K562 (cell line): ENCODE measurements around the gene PTPN11. TPM values are rescaled to one million over a fixed set of nuclear protein-coding genes. Genes with fewer than 3 reads are reported as not detected.

Experiments
- ARID1B ChIP-seq: fragments of 450-650 bp; IDR thresholded peaks from 2 replicates; pipeline ENCODE4 v1.6.1; 2016; ENCODE audit warnings: antibody characterized with exemption, mild to moderate bottlenecking, inconsistent platforms
- CBX8 ChIP-seq: fragments of 200-600 bp; sonication (generic); IDR thresholded peaks from 2 replicates; pipeline ENCODE4 v1.6.1; 2012; ENCODE audit warnings: borderline replicate concordance, mixed run types, low read depth, mild to moderate bottlenecking, moderate library complexity, mixed read lengths, low read length, control low read depth, inconsistent platforms; ENCODE audit not compliant: poor library complexity, severe bottlenecking; ENCODE audit errors: extremely low read depth
- CHD1 ChIP-seq: fragments of 200-600 bp; sonication (generic); IDR thresholded peaks from one replicate; pipeline ENCODE4 v1.6.1; 2012; ENCODE audit warnings: mild to moderate bottlenecking, moderate library complexity, low read length, inconsistent platforms
- EGR1 ChIP-seq: fragments of 450-650 bp; conservative IDR thresholded peaks from 2 replicates; pipeline ENCODE4 v1.6.1; 2017; ENCODE audit warnings: mild to moderate bottlenecking
- FOXA3 ChIP-seq, 2 experiments: fragments of 450-650 bp in 1 of 2; sonication (generic) in 1 of 2; formaldehyde crosslinking; IDR thresholded peaks in 1 of 2; conservative IDR thresholded peaks in 1 of 2; 2 replicates each; pipeline versions ENCODE4 v1.4.0 to v1.8.0; 2020 to 2022; ENCODE audit warnings: mild to moderate bottlenecking in 2 of 2, missing genetic modification reagents in 1 of 2
- KAT7 ChIP-seq: sonication (generic); formaldehyde crosslinking; IDR thresholded peaks from 2 replicates; pipeline ENCODE4 v1.8.0; 2022; ENCODE audit warnings: missing genetic modification reagents, mild to moderate bottlenecking, borderline replicate concordance
- MAFF ChIP-seq: IDR thresholded peaks from 2 replicates; pipeline ENCODE4 v1.6.1; 2012; ENCODE audit warnings: low read length, improper control_type of control experiment
- MCM3 ChIP-seq: fragments of 450-650 bp; IDR thresholded peaks from 2 replicates; pipeline ENCODE4 v1.6.1; 2016
- NFIX ChIP-seq: fragments of 250-450 bp; sonication (Bioruptor Pico); IDR thresholded peaks from 2 replicates; pipeline ENCODE4 v1.4.0; 2020; ENCODE audit warnings: low read depth, mild to moderate bottlenecking, moderate library complexity
- PCBP2 ChIP-seq: fragments of 200-400 bp; formaldehyde crosslinking; IDR thresholded peaks from 2 replicates; pipeline ENCODE4 v1.6.1; 2018; ENCODE audit warnings: low read length, low read depth, mild to moderate bottlenecking, moderate library complexity; ENCODE audit not compliant: poor library complexity, severe bottlenecking
- SAFB ChIP-seq: fragments of 200-400 bp; formaldehyde crosslinking; IDR thresholded peaks from 2 replicates; pipeline ENCODE4 v1.6.1; 2017; ENCODE audit warnings: low read depth, low read length, borderline replicate concordance
- SP2 ChIP-seq: IDR thresholded peaks from 2 replicates; pipeline ENCODE4 v1.6.1; 2011; ENCODE audit warnings: mild to moderate bottlenecking, low read depth, low read length, moderate library complexity; ENCODE audit not compliant: poor library complexity, severe bottlenecking; ENCODE audit errors: extremely low read depth
- TOE1 ChIP-seq, 2 experiments: fragments of 450-650 bp in 1 of 2; sonication (generic) in 1 of 2; formaldehyde crosslinking in 1 of 2; IDR thresholded peaks; 2 replicates each; pipeline versions ENCODE4 v1.7.1 to v1.8.0; 2016 to 2022; ENCODE audit warnings: borderline replicate concordance in 2 of 2, mild to moderate bottlenecking in 2 of 2, antibody characterized with exemption in 1 of 2, inconsistent platforms in 1 of 2, low read depth in 1 of 2, missing genetic modification reagents in 1 of 2, moderate library complexity in 1 of 2
- YY1 ChIP-seq, 3 experiments: IDR thresholded peaks; 2 replicates each; pipeline ENCODE4 v1.6.1; 2011; ENCODE audit warnings: low read length in 2 of 3, mild to moderate bottlenecking in 2 of 3, moderate library complexity in 2 of 3, borderline replicate concordance in 1 of 3, control low read depth in 1 of 3, low read depth in 1 of 3; ENCODE audit not compliant: insufficient read depth in 3 of 3, insufficient replicate concordance in 2 of 3, control insufficient read depth in 1 of 3, insufficient read length in 1 of 3; ENCODE audit errors: extremely low read depth in 1 of 3
- ZNF57 ChIP-seq: fragments of 450-650 bp; formaldehyde crosslinking; IDR thresholded peaks from 2 replicates; pipeline ENCODE4 v1.4.0; 2020; ENCODE audit warnings: mild to moderate bottlenecking, moderate library complexity
- ZNF75A ChIP-seq: fragments of 450-650 bp; formaldehyde crosslinking; IDR thresholded peaks from 2 replicates; pipeline ENCODE4 v1.4.0; 2020; ENCODE audit warnings: mild to moderate bottlenecking
- polyA plus RNA-seq, 8 experiments: library from polyadenylated mRNA; depleted of rRNA in 4 of 8; stranded (reverse) in 5 of 8; unstranded in 3 of 8; fragments of >200 nt; fragmentation: Nextera tagmentation in 2 of 8; fragmentation: Illumina TruSeq in 1 of 8; extraction: Ambion mirVana in 2 of 8; extraction: Trizol in 1 of 8; gene quantifications; 2 replicates each; pipeline versions ENCODE4 v1.2.1 to v1.2.3, GENCODE V29; 2011 to 2014; ENCODE audit warnings: inconsistent platforms in 1 of 8, missing spikeins in 1 of 8
- total RNA-seq, 7 experiments: library from RNA; depleted of rRNA in 6 of 7; stranded (reverse); fragments of >200 nt in 6 of 7; fragmentation: Illumina TruSeq in 2 of 7; extraction: Trizol in 2 of 7; gene quantifications; 2 replicates each; pipeline versions ENCODE4 v1.2.1 to v1.2.3, GENCODE V29; 2011 to 2021; ENCODE audit warnings: low replicate concordance in 1 of 7
- TF ChIP-seq, protein P1 (sequence below), 2 experiments: fragments of 450-650 bp in 1 of 2; IDR thresholded peaks; 2 replicates each; pipeline ENCODE4 v1.6.1; 2011 to 2017; ENCODE audit warnings: low read depth in 2 of 2, antibody characterized with exemption in 1 of 2, borderline replicate concordance in 1 of 2, low read length in 1 of 2, mild to moderate bottlenecking in 1 of 2, mixed read lengths in 1 of 2; ENCODE audit not compliant: control insufficient read depth in 1 of 2
- TF ChIP-seq, protein P2 (sequence below), 2 experiments: fragments of 450-650 bp; IDR thresholded peaks; 2 replicates each; pipeline ENCODE4 v1.6.1; 2018; ENCODE audit warnings: mild to moderate bottlenecking in 2 of 2, low read depth in 1 of 2; ENCODE audit not compliant: partially characterized antibody in 2 of 2

Gene PTPN11
- total and polyA plus RNA-seq, 9 of the 15 experiments (the other 6 are each of a cell fraction or from before 2014, with no cell fraction given): 22.5 to 126 (median 79.7) TPM

DNA sequence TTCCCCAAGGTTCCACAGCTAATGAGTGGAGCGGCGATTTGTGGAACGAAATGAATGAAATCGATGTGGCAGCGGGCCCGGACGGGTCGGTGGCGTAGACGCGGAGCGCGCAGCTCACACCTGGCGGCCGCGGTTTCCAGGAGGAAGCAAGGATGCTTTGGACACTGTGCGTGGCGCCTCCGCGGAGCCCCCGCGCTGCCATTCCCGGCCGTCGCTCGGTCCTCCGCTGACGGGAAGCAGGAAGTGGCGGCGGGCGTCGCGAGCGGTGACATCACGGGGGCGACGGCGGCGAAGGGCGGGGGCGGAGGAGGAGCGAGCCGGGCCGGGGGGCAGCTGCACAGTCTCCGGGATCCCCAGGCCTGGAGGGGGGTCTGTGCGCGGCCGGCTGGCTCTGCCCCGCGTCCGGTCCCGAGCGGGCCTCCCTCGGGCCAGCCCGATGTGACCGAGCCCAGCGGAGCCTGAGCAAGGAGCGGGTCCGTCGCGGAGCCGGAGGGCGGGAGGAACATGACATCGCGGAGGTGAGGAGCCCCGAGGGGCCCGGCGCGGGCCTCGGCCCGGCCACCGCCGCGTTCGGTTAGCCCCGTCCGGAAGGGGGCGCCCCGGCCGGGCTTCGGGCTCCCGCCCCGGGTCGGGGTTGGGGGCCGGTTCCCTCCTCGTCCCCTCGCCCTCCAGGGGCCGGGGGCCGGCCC, at the start of gene PTPN11 (continued):
- TF ChIP-seq, protein P1, sequence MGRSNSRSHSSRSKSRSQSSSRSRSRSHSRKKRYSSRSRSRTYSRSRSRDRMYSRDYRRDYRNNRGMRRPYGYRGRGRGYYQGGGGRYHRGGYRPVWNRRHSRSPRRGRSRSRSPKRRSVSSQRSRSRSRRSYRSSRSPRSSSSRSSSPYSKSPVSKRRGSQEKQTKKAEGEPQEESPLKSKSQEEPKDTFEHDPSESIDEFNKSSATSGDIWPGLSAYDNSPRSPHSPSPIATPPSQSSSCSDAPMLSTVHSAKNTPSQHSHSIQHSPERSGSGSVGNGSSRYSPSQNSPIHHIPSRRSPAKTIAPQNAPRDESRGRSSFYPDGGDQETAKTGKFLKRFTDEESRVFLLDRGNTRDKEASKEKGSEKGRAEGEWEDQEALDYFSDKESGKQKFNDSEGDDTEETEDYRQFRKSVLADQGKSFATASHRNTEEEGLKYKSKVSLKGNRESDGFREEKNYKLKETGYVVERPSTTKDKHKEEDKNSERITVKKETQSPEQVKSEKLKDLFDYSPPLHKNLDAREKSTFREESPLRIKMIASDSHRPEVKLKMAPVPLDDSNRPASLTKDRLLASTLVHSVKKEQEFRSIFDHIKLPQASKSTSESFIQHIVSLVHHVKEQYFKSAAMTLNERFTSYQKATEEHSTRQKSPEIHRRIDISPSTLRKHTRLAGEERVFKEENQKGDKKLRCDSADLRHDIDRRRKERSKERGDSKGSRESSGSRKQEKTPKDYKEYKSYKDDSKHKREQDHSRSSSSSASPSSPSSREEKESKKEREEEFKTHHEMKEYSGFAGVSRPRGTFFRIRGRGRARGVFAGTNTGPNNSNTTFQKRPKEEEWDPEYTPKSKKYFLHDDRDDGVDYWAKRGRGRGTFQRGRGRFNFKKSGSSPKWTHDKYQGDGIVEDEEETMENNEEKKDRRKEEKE (IDR thresholded peaks at IDR 0.05; ENCODE audit: borderline replicate concordance in 1 of 2, control insufficient read depth in 1 of 2, low read depth in 2 of 2, low read length in 1 of 2): 0 out of 4 replicates have a peak, but pooled peaks of 1 of the 2 experiments have one; percentile 32
- no peak for TF ChIP-seq ZNF75A (CRISPR knock-in tag)
- TF ChIP-seq, protein P2, sequence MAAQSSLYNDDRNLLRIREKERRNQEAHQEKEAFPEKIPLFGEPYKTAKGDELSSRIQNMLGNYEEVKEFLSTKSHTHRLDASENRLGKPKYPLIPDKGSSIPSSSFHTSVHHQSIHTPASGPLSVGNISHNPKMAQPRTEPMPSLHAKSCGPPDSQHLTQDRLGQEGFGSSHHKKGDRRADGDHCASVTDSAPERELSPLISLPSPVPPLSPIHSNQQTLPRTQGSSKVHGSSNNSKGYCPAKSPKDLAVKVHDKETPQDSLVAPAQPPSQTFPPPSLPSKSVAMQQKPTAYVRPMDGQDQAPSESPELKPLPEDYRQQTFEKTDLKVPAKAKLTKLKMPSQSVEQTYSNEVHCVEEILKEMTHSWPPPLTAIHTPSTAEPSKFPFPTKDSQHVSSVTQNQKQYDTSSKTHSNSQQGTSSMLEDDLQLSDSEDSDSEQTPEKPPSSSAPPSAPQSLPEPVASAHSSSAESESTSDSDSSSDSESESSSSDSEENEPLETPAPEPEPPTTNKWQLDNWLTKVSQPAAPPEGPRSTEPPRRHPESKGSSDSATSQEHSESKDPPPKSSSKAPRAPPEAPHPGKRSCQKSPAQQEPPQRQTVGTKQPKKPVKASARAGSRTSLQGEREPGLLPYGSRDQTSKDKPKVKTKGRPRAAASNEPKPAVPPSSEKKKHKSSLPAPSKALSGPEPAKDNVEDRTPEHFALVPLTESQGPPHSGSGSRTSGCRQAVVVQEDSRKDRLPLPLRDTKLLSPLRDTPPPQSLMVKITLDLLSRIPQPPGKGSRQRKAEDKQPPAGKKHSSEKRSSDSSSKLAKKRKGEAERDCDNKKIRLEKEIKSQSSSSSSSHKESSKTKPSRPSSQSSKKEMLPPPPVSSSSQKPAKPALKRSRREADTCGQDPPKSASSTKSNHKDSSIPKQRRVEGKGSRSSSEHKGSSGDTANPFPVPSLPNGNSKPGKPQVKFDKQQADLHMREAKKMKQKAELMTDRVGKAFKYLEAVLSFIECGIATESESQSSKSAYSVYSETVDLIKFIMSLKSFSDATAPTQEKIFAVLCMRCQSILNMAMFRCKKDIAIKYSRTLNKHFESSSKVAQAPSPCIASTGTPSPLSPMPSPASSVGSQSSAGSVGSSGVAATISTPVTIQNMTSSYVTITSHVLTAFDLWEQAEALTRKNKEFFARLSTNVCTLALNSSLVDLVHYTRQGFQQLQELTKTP (IDR thresholded peaks at IDR 0.05; ENCODE audit: low read depth in 1 of 2, partially characterized antibody in 2 of 2): no peak
- TF ChIP-seq KAT7 (CRISPR knock-in tag): peak; percentile 91; the same call in 1 of the 2 replicates
- TF ChIP-seq PCBP2: no peak
- TF ChIP-seq FOXA3 (CRISPR knock-in tag; conservative IDR thresholded peaks at IDR 0.05 in 1 of 2, IDR thresholded peaks at IDR 0.05 in 1 of 2): no peak
- TF ChIP-seq CHD1: no peak
- TF ChIP-seq TOE1 (IDR thresholded peaks at IDR 0.05; ENCODE audit: borderline replicate concordance): no peak
- TF ChIP-seq TOE1 (CRISPR knock-in tag; IDR thresholded peaks at IDR 0.05; ENCODE audit: borderline replicate concordance, low read depth): no peak
- TF ChIP-seq YY1 (IDR thresholded peaks at IDR 0.05; ENCODE audit: borderline replicate concordance in 1 of 3, control insufficient read depth in 1 of 3, extremely low read depth in 1 of 3, insufficient read depth in 3 of 3, insufficient read length in 1 of 3, insufficient replicate concordance in 2 of 3, low read depth in 1 of 3, low read length in 2 of 3): peak; percentile 10 to 89 (median 83)
- no peak for TF ChIP-seq ZNF57 (CRISPR knock-in tag)
- peak; percentile 89 for TF ChIP-seq EGR1
- no peak for TF ChIP-seq CBX8
- TF ChIP-seq ARID1B: no peak
- no peak for TF ChIP-seq SP2
- TF ChIP-seq MCM3: no peak
- no peak for TF ChIP-seq SAFB
- TF ChIP-seq MAFF: no peak
- TF ChIP-seq NFIX (CRISPR knock-in tag): no peak
